HG03558 (cell line): ENCODE measurements around the gene LMCD1.

Source experiments
- ATAC-seq: cut with Tn5 transposase; IDR thresholded peaks from one replicate; pipeline ENCODE4 v1.9.1; 2021; ENCODE audit warnings: moderate number of reproducible peaks; ENCODE audit not compliant: unreplicated experiment; ENCODE audit errors: extremely low read depth

Gene LMCD1

DNA sequence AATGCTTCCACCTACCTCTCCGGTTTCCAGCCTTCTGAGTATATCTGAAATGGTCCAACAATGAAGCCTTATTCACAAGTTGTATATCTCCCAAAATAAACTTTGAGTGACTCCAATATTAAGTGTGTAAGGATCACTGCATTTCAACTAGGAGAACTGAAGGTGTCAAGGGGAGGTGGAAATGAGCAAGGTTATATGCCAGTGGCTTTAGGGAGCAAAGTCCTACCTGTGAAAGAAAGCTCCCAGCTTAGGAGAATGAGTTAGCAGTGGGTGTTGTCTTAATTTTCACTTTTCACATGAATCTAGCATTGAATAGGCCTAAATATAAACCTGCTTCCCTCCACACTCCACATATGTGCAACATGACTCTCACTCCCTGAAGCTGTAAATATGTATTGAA is 29.0 kb downstream of the LMCD1 start:
- no peak for ATAC-seq

DNA sequence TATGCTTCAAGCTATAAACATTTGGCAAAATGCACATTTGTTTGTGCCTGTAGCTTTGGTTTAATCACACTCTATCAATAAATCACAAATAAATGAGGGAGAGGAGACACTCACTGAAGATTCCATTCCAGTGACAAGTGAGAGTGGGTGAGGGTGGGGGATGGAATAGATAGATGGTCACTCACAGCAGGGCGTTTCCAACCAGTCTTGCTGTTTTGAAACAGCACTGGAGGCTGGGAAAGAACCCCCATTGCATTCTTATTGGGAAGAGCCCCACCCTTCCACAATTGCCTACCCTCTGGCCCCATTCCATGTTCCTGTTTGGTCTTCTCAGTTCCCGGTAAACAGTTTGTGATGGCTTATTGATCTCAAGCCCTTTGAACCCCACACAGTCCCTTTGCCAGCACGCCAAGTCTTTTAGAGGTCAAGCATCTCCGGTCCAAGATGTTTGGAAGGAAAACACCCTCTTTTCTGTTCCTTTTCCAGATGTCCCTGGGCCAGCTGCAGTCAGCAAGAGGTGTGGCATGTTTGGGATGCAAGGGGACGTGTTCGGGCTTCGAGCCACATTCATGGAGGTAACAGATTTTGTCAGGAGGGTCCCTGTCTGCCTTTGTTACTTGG is 30.7 kb downstream of the LMCD1 start:
- ATAC-seq: no peak

DNA sequence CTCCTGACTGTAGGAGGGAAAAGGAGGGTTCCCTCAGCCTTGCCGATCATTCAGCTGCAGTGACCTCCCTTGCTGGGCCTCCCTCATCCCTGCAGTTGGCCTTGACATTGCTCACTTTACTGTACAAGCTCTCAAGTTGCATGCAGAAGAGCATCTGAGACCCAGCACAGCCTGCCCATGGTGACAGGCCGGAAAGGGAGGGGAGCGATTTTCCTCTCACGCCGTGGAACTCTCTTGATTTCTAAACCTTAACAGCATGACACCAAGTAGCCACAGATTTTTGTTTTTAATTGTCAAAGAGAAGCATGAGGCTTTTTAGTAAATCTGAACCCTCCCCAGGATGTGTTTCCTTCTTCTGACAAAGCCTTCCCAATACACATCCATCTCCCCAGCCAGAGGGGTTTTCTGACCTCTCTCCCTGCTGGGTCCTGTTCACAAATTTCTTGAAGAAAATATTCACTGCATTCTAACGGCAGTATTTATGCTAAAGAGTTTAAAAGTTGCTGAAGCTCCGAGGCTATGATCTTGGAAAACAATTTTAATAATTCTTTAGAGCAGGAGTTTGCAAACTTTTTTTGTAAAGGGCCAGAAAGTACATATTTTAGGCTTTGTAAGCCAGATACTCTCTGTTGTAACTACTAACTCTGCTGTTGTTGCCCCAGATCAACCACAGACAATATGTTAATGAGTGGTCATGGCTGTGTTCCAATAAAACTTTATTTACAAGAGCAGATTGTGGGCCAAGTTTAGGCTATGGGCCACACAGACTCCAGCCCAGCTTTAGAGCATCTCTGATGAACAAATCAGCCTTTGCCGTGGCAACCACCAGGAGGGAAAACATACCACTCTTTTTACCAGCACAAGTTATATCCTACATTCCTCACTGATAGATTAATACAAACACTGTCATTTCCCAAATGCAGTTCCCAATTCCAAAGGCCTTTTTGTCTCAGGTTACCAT is 34.8 kb downstream of the LMCD1 start:
- no peak for ATAC-seq

DNA sequence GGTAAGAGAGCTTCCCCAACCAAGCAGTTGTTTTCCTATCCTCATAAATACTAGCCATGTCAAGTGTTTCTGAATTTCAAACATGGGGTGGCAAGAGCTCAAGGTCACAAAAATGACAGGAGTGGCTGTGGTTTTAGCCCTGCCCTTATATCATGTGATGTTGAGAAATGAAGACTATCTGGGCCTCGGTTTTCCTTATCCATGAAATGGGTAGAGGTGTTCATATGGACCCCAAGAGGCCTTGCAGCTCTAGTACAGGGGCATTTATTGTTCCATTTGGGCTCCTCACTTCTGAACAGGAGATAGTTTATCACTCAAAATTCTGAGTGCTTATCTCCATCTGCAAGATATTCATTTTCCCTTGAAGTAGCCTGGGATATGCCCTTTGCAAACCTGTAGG is 35.8 kb downstream of the LMCD1 start:
- ATAC-seq: no peak

DNA sequence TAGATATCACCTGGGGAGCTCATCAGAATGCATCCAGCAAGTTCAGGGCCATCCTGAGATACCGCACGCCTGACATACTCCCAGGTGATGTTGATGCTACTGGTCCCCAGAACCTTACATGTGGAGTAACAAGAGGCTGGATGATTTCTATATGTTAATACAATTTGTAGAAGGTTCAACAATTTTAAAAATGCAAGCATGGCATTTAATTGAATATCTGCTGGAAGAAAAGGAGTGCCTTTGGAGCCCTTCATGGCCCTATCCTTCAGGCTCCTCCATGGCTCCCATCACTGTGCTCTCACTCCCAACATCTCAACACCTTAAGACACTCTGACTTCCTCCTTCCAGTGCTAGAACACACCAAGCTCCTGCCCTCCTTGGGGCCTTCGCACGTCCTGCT is 36.6 kb downstream of the LMCD1 start:
- ATAC-seq: no peak

DNA sequence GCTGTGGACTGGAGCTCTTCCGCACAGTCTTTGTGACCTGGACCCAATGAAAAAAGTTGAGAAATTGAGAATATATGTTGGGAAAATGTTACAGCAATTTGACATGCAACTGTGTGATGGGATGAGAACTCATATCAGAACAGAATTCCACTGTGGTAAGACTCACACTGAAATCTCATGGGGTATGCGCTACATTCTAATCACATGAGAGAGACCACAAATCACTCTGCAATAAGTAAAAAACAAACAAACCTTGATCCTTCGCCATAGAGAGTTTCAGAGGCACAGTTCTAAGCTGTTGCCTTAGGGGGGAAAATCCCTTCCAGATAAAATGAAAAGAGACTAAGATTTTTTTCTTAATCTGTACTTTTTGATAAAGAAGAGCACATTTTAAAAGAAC is 37.3 kb downstream of the LMCD1 start:
- no peak for ATAC-seq

DNA sequence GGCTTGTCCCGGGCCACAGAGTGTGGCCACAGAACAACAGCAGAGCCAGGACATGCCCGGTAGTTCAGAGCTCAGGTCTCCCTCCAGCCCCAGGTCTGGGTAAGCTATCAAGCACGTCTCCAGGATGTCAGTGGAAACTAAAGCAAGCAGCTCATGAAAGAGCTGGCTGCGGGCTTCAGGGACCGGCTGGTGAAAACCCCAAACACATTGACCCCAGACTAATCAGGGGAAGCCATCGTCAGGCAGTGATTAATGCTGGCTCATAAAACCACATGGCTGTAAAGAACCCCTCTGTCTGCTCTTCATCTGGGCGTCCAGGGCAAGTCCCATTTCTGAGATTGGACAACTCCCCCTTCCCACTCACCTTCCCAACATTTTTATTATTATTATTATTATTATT is 37.8 kb downstream of the LMCD1 start:
- no peak for ATAC-seq

DNA sequence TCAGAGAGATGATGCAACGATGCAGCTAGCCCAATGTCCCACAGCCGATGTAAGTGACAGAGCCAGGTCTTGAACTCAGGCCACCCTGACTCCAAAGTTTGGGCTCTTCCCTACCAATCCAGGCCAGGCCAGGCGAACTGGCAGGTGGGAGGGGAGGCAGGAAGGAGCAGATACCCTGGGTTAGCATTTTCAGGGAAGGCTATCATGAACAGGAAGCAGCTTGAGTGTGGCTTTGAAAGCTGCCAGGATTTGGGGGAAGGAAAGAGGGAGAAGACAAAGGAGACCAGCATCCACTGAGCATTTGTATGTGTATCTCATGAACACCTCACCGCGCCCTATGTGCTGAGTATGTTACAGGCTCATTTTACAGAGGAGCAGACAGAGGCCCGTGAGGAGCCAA is 38.8 kb downstream of the LMCD1 start:
- no peak for ATAC-seq

DNA sequence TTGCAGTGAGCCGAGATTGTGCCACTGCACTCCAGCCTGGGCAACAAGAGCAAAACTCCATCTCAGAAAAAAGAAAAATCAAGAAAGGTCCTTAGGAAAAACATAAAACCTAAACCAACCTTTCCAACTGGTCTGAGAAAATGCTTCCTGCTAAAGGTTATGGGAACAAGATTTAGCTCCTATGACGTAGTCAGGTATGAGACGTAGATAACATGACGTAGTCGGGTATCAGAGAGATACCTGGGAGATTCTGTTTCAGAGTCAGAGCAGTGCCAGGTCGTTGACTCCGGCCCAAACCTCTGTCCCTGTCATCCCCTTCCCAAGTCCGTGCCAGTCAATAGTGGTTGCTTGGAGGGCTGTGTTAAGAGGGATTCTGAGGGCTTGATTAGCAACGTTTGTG is 39.9 kb downstream of the LMCD1 start:
- no peak for ATAC-seq

DNA sequence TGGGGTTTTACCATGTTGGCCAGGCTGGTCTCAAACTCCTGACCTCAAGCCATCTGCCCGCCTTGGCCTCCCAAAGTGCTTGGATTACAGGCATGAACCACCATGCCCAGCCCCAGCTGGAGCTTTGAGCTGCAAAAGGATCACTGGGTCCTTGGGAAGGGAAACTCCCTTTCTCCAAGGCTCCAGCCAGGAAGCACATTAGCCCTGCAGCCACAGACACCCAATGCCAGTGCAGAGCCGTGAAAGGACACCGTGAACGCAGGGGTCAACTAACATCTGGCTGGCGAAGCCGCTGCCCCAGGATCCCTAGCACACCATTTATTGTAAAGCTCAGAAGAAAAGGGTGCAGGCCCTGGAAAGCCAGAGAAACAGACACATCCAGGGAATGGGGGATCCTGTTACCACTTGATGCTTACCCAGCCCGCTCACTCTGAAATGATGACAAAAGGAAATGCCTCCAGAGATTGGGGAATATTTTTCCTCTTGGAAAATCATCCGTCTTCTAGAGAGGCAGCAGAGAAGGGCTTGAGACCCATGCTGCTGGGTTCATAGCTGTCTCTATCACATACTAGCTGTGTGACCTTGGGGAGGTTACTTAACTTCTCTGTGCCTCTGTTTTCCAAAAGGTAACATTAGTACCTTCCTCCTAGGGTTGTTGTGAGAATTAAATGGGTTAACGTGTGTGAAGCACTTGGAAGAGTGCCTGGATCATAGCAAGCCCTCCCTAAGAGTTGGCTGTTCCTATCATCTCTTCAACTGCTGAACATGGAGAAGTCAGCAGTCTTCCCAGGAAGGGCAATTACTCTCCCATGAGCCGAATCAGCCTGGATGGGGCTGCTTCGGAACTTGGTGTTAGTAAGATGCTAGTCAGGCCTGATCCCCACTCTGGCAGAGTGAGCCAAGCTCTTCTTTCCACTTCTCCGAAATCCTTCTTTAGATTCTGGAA is 40.8 kb downstream of the LMCD1 start:
- no peak for ATAC-seq

DNA sequence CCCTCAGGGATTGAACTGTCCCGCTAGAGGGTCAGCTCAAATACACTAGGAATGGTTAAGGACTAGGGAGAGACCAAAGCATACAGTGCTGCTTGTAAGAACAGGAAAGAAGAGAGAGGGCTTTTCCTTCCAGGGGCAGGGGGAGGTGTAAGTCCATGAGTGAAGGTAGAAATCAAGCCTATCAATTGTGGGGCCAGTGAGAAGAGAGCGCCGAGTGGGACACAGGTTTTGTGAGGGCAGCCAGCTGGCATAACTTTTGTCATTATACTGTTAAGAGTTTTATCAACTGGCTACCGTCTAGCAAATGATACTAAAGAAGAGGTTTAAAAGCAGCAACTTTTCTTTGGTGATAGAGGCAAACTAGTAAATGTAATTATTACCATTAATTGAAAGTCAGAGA is 45.0 kb downstream of the LMCD1 start:
- ATAC-seq: no peak

DNA sequence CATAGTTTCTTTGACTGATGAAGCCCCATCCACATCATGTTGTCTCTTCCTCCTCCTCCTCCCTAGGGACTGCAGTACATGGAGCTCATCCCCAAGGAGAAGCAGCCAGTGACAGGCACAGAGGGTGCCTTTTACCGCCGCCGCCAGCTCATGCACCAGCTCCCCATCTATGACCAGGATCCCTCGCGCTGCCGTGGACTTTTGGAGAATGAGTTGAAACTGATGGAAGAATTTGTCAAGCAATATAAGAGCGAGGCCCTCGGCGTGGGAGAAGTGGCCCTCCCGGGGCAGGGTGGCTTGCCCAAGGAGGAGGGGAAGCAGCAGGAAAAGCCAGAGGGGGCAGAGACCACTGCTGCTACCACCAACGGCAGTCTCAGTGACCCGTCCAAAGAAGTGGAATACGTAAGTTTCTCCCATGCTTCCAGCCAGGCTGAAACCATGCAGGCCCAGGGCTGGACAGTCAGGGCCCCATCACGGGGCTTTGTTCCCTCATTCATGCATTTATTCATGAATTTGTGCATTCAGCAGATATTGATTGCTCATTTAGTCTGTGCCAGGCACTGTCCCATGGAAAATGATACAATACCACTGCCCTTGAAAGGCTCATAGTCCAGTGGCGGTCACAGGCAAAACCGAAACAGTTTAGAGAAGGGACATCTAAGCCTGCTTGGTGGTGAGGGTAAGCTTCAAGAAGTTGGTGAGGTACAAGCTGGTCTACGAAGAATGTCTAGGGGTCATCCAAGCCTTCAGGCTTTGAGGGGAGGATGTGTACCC is 47.1 kb downstream of the LMCD1 start:
- no peak for ATAC-seq

DNA sequence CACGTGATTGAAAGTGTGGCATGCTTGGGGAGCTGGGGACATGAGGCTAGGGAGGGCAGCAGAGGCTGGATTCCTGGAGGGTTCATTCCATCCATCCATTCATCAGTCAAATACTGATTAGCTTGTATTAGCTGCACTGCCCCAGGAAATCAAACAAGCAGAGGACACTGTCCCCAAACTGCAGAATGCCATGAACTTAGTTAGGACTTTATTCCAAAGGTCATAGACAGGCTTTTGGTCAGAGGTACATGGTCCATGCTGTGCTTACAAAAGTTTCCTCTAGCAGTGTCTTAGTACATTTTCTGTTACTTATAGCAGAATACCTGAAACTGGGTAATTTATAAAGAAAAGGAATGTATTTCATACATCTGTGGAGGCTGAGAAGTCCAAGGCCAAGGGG is 47.7 kb downstream of the LMCD1 start:
- ATAC-seq: no peak

DNA sequence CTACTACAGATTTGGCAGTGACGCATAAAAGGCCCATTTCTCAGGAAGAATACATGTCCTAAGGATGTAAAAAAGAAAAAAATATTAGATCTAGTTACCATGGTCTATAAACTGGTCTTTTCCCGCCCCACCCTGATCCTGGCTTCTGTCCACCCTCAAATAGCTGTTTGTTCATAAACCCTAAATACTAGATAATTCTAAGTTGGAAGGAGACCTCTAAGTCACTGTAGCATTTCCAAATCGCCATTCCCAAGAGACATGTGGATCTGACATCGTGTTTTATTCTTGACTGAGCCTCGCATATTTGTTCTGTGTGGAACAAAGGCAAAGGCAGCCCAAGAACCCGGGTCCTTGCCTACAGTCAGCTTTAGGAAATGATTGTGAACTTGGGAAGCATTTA is 49.0 kb downstream of the LMCD1 start:
- ATAC-seq: no peak

DNA sequence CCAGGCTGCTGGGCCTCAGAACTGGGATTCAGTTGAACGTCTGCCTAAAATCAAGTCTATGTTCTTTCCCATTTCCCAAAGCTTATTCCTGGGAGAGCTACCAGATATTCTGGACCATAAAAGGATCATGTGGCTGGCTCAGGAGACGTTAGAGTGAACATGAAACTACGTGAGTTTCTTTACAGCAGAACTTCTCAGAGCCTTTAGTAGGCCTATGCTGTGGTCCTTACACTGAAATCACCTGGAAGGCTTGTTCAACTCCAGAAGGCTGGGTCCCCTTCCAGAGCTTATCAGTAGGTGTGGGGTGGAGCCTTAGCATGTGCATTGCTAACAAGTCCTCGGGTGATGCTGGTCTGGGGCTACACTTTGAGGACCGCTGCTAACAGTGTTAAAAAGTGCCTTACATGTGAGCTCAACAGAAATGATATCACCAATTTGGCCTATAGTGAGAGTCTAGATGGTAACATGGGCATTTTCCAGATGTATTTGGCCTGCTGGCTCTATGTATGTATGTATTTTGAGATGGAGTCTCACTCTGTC is 50.7 kb downstream of the LMCD1 start:
- no peak for ATAC-seq

DNA sequence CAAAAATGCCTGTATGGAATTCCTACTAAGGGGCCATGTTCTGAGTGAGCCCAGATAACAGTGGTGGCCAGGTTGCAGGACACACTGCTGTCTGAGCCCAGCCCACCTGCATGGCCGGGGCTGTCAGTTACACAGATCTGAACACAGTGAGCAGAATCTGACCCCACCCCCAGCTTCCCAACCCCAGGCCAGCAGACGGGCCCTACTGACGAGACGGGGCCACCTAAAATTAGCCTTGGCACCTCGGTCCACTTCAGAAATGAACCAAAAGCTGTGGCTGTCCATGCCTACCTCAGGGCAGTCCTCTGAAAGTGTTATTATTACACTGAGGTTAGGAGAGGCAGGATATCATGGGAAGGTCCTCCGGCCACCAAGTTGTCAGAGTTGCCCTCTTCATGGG is 51.8 kb downstream of the LMCD1 start:
- no peak for ATAC-seq

DNA sequence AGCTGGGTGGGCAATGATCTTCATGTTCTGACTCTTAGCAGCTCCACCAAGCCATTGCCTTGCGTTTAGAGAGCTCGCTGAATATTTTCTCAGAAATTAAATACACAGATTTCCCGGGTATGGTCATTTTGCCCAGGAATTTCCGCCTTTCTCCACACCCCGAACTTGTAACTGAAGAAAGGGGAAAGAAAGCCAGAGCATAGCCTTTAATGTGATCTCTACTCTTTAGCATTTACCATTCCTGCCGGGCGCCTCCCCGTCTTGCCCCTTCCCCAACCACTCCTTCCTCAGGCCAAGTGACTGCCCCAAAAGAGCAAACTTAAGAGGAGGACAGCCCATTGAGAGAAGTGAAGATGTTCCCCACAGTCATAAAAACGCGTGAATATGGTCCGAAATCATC is 53.1 kb downstream of the LMCD1 start:
- ATAC-seq: no peak

DNA sequence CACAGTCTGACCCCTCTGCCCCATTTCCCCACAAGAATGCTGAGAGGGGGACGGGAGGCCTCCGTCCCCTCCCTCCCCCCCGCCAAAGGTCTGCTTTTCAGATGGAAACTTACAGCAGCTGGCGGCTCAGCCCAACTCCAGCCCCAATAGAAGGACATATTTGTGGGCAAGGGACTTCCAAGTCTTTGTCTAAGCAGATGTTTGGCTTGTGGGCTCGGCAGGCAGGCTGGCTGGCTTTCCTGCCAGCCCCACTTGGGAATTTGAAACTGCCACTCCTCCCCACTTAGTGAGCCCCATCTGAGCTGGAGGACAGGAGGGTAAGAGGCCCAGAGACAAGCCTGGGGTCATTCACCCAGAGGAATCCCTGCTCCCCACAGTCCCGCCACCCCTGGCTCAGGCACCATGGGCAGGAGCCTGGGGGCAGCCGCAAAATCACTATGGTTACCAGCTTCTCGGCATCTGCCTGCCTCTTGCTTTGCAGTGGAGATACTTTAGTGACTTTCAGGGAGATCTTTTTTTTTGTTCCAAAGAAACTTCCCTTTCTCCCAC is 53.6 kb downstream of the LMCD1 start:
- no peak for ATAC-seq

DNA sequence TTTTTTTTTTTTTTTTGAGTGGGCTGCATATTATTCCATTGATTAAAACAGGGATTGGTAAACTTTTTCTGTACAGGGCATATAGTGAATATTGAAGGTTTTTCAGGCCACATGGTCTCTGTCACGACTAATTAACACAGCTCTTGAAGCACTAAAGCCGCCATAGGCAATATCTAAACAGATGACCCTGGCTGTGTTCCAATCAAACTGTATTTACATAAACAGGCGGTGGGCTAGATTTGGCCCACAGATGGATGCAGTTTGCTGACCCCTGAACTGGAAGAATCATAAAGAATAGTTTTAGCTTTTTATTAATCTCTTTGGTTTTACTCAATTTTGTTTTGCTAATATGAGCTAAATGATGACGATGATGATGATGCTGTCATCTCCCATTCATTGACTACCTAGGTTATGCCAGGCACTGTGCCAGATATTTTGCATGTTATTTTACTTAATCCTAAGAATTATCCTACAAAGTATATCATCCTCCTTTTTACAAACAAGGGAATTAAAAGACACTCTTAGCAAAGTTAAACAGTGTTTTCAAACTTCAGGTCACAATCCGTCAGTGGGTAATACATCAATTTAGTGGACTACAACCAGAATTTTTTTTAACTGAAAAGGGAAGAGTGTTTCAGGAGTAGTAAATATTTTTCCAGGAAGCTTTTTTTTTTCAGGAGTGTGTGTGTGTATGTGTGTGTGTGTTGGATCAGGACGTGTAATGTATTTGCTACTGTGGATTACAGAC is 54.3 kb downstream of the LMCD1 start:
- no peak for ATAC-seq
